ENCODE data around the gene FANCC. TPM values are rescaled to one million over a fixed set of nuclear protein-coding genes. Genes with fewer than 3 reads are reported as not detected.
A peak's percentile ranks its signal among the peaks of the same experiment; 100 is the strongest.

The FANCC gene
- total RNA-seq, 2 donors from 2014 or later, result 4.9 to 21.2 TPM

DNA sequence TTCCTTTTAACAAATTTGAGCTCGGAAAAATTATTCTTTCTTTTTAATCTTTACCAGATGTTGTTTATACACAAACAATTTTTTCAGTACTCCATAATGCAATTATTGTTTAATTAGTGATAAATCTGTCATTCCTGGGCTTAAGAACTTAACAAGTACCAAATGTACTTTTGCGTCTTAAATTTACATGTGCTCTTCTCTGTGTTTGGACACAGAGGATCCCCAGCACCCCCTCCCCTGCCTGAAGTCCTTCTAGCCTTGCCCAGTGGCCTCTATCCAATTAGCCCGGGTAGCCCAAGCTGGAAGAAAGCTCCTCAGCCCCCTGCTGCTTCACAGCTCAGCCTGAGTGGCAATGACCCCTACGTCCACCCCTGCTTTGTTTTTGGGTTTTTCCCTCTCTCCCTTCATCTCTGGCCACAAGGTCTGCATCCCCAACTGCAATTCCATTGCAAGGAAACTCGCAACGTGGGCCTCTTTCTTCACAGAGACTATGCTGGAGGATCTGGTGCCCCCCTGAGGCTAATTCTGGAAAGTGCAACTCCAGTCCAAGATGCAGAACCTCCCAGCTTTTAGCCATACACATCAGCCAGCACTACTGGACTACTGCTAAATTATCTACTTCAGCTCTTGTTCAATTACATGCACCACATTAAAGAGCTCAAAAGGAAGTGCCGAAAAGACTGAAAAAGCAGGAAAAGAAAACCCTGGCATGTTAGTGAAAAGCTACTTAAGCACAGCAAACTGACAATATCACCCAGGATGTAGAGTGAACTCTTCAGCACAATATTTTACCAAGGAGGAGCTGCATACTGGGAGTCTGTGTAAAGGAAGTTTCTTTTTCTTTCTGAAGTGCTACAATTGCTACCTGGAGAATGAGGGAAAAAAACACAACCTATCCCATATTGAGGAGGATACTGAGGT lies 186.2 kb downstream of the FANCC start:
- WGBS, result 18% methylated on average over 7 of the region's 7 CpGs
- Histone ChIP-seq H3K4me1 (replicated peaks) (no peaks in the 10 kb centered on the region), H3K9me3 (no peaks in the 10 kb centered on the region), H3K4me3 (no peak overlapping the region), H3K36me3 (no peaks in the 10 kb centered on the region), H3K27ac (peak overlapping the region; percentile 41 to 43), H3K27me3 (replicated peaks; ENCODE audit: insufficient read depth) (no peaks in the 10 kb centered on the region)
- intact Hi-C loops (cut with DNase I), result loop anchor here (2.0 to 5.0 kb wide), 2 partner anchors 36 to 450 kb away; no protein-coding TSS in a partner anchor
- peak; percentile 63 for DNase-seq (ENCODE audit: low spot score)
- TF ChIP-seq, protein P1, sequence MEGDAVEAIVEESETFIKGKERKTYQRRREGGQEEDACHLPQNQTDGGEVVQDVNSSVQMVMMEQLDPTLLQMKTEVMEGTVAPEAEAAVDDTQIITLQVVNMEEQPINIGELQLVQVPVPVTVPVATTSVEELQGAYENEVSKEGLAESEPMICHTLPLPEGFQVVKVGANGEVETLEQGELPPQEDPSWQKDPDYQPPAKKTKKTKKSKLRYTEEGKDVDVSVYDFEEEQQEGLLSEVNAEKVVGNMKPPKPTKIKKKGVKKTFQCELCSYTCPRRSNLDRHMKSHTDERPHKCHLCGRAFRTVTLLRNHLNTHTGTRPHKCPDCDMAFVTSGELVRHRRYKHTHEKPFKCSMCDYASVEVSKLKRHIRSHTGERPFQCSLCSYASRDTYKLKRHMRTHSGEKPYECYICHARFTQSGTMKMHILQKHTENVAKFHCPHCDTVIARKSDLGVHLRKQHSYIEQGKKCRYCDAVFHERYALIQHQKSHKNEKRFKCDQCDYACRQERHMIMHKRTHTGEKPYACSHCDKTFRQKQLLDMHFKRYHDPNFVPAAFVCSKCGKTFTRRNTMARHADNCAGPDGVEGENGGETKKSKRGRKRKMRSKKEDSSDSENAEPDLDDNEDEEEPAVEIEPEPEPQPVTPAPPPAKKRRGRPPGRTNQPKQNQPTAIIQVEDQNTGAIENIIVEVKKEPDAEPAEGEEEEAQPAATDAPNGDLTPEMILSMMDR (IDR thresholded peaks at IDR 0.05), result peak; percentile 32 to 78 (median 68)
- TF ChIP-seq POLR2AphosphoS5 (IDR thresholded peaks at IDR 0.05), result peak; percentile 16
- no peak for TF ChIP-seq POLR2A (IDR thresholded peaks at IDR 0.05)

DNA sequence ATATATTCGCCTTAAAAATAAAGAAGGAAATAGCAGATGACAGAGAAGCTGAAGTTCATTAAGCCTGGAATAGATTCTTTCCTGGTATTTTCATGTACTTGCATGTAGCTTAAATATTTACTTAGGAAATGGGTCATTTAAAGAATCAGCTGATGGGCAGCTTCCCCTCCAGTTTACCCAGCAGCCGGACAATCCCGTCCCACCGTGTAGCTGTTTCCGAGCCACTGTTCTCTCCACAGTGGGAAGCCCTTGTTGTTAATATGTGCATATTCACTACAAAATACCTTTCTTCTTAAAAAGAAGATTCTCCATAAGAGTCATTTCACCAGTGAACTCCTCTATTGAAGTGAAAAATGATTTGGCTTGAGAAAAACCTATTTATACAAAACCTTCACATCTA lies 187.0 kb downstream of the FANCC start:
- WGBS, result 25% methylated on average over 5 of the region's 5 CpGs
- H3K9me3 ChIP-seq, result no peaks in the 10 kb centered on the region
- no peak for TF ChIP-seq POLR2A (IDR thresholded peaks at IDR 0.05)
- no peak for TF ChIP-seq POLR2AphosphoS5 (IDR thresholded peaks at IDR 0.05)
- TF ChIP-seq, protein P1 (IDR thresholded peaks at IDR 0.05), result no peak
- no peaks in the 10 kb centered on the region for H3K36me3 ChIP-seq
- no peak for DNase-seq (ENCODE audit: low spot score)
- no peak overlapping the region for H3K4me3 ChIP-seq
- H3K27ac ChIP-seq, result peak overlapping the region; percentile 30 to 35
- peaks cover 4% of the 10 kb centered on the region for H3K4me1 ChIP-seq (replicated peaks)
- intact Hi-C loops (cut with DNase I), result loop anchor here (2.0 to 5.0 kb wide), 2 partner anchors 37 to 450 kb away; no protein-coding TSS in a partner anchor
- no peaks in the 10 kb centered on the region for H3K27me3 ChIP-seq (replicated peaks; ENCODE audit: insufficient read depth)

DNA sequence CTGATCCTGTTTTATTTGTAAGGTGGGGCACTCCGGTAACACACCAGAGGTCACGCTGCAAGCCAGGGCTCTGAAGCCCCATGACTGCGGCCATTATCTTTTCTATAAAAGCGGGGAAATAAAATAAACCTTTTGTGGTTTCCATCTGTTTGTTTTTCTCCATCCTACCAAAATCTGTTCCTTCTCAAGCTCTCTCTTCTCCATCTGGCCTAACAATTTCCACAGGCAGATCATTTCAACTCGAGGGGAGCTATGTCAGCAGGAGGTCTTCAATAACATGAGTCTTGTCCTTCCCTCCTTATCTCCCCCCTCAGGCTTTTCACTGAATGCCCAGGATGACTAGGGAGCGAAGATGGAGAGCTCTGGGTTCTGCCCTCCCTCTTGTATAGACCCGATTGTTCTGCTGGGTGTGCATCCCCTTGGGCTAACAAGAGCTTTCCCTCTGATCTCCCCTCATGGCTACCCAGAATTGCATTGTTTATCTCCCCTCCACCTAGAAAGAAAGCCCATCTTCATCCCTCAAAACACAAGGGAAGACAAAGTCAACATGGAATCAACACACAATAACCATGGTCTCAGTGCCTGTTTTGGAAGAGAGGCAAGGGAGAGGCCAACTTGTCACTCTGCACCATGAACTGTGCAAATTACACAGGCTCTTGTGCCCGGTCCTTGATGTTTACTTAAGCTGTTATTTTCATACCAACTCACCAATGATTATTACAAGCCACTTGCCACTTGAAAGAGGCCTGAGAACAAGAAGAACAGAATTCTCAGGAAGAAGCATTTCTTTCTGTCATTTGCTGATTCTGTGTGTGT lies 187.8 kb downstream of the FANCC start:
- Histone ChIP-seq H3K4me3 (no peak overlapping the region), H3K27me3 (replicated peaks; ENCODE audit: insufficient read depth) (no peaks in the 10 kb centered on the region), H3K9me3 (no peaks in the 10 kb centered on the region), H3K4me1 (replicated peaks) (peaks cover 10% of the 10 kb centered on the region), H3K36me3 (no peaks in the 10 kb centered on the region), H3K27ac (peak overlapping the region; percentile 30 to 35)
- TF ChIP-seq, protein P1 (IDR thresholded peaks at IDR 0.05), result no peak
- TF ChIP-seq POLR2A (IDR thresholded peaks at IDR 0.05), result no peak
- TF ChIP-seq POLR2AphosphoS5 (IDR thresholded peaks at IDR 0.05), result peak; percentile 6
- DNase-seq (ENCODE audit: low spot score), result no peak
- WGBS, result 57% methylated on average over 8 of the region's 8 CpGs
- intact Hi-C loops (cut with DNase I), result loop anchor here (2.0 to 10.0 kb wide), 5 partner anchors 38 to 449 kb away; no protein-coding TSS in a partner anchor

DNA sequence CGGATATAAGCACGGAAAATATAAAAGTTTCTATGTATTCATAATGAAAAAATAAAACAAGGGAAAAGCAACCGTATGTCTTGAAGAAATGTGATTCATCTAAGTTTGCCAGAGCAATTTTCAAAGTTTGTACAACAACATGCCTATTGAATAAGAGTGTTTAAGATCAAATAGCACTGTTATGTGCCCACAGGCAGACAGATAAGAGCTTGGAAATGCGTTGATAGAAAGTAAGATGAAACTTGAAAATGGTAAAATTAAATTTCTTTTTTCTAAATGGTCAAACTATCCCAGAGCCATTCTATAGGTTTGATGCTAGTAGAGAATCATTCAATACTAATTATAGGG lies 189.4 kb downstream of the FANCC start:
- intact Hi-C loops (cut with DNase I), result loop anchor here (5.0 to 10.0 kb wide), 3 partner anchors 83 to 346 kb away; no protein-coding TSS in a partner anchor
- WGBS, result 47% methylated on average over 4 of the region's 4 CpGs
- Histone ChIP-seq H3K27ac (peak overlapping the region; percentile 1 to 64), H3K36me3 (no peaks in the 10 kb centered on the region), H3K27me3 (replicated peaks; ENCODE audit: insufficient read depth) (no peaks in the 10 kb centered on the region), H3K4me3 (no peak overlapping the region), H3K4me1 (replicated peaks) (peaks cover 13% of the 10 kb centered on the region), H3K9me3 (no peaks in the 10 kb centered on the region)
- TF ChIP-seq POLR2A (IDR thresholded peaks at IDR 0.05), result no peak
- DNase-seq (ENCODE audit: low spot score), result no peak
